HG02763 (cell line): ENCODE results near the gene MRPL43.
"Not testable (repeated sequence)": the region's sequence is repeated elsewhere in the genome, so short reads cannot be mapped to it uniquely, and the experiment has no call there.

Experiments used
- ATAC-seq: cut with Tn5 transposase; IDR thresholded peaks from one replicate; pipeline ENCODE4 v1.9.1; 2021; ENCODE audit warnings: mild to moderate bottlenecking, moderate library complexity; ENCODE audit not compliant: unreplicated experiment

MRPL43 gene

DNA sequence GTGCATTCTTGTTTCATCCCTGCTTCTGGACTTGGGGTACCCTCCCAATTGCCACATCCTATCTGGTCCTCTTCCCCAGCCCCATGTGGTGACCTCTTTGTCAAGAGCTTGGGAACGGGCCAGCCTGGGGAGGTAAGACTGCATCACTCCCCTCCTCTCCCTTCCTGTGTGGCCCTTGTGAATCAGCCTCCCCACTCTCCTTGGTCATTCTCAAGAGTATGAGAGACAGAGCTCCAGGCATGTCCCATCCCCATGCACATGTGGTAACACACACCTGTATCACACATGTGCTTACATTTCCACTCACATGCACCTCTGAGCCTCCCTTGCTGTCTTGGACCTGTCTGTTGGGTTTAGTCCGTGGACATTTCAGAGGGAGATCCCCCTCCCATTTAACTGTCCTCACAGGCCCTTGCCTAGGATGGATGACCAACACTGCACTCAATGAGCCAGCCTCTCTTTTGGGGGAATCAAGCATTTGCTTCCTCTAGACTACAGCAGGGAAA is 2.6 kb downstream of the MRPL43 start:
- no peak for ATAC-seq

DNA sequence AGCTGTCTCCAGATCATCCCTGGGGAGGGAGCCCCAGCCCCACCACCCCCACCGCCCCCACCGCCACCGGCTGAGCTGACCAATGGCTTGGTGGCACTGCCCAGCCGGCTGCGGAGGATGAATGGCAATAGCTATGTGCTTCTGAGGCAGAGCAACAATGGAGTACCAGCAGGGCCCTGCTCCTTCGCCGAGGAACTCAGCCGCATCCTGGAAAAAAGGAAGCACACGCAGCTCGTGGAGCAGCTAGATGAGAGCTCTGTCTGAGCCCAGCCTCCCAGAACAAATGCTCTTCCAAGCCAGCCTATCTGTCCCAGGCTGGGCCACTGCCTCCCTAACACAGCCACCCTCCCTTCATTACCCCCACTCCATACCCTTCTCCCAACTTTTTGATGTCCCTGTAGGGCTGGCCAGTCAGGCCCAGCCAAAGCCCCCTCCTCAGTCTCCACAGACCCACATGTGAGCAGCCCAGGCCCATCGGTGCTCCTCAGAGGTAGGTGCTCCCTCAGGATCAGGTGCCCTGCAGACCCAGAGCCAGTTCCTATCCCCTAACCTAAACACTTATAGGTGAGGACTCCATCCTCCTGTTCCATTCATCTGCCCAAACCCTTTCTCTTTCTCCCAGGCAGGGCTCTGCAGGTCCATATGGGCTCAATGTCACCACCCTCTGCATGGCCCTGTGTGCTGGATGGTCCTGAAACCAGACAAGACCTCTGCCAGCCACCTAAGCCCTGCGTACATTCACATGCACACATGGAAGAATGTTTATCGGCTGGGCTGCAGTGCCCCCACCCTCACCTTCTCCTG is 3.2 kb downstream of the MRPL43 start:
- ATAC-seq, result no peak

GRCh38 chr10:100982916-100983830 is 4.1 kb downstream of the MRPL43 start:
- ATAC-seq, result no peak

- no peak for ATAC-seq
Observed at GRCh38 chr10:100981178-100981772, 6.0 kb downstream of the MRPL43 start.

GRCh38 chr10:100980711-100981110 is 6.6 kb downstream of the MRPL43 start:
- ATAC-seq, result no peak

DNA sequence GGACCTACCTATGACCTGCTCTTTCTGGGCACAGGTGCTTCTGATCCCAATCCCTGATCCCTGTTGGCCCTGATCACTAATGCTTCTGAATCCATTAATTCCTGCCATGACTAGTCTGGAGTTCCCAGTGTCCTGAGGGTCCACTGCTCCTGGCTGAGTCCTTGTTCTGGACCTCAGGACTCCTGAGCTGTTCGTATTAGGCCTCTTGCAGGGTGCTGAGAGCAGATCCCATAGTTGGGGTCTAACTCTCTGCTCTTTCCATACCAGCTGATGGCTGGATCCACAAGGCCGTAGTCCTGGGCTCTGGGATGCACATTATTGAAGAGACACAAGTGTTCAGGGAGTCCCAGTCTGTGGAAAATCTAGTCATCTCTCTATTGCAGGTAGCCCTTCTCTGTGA is 7.0 kb downstream of the MRPL43 start:
- no peak for ATAC-seq

GRCh38 chr10:100979791-100980272 is 7.5 kb downstream of the MRPL43 start:
- no peak for ATAC-seq

DNA sequence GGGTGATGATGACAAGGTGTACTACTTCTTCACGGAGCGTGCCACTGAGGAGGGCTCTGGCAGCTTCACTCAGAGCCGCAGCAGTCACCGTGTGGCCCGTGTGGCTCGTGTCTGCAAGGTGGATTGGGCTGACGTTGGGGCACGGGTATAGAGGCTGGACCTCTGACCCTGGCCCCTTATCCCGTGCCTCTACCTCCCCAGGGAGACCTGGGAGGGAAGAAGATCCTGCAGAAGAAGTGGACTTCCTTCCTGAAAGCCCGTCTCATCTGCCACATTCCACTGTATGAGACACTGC is 8.4 kb downstream of the MRPL43 start:
- ATAC-seq, result no peak

DNA sequence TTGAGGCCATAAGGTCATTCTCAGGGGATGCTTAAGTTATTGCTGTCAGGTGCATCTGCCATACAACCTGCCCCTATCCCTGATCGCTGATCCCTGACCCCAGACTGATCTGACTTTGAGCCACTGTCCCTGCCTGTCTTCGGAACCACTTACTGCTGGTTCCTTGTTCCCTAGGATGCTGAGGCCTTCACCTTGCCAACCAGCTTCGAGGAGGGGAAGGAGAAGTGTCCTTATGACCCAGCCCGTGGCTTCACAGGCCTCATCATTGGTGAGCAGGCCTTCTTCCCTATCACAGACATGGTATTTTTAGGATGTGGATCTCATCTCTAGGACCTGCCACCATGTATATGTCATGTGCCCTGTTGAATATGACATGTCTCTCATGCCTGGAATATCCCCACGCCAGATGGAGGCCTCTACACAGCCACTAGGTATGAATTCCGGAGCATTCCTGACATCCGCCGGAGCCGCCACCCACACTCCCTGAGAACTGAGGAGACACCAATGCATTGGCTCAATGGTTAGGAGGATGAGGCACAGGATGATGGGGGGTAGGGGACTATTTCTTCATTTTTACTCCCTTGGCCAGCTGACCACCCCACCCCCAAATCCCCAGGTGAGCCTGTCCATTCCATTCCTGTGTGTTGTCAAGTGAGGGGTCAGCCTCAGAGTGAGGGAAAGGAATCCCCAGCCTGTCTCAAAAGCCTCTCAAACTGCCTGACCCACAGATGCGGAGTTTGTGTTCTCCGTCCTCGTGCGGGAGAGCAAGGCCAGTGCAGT is 9.0 kb downstream of the MRPL43 start:
- ATAC-seq, result no peak

DNA sequence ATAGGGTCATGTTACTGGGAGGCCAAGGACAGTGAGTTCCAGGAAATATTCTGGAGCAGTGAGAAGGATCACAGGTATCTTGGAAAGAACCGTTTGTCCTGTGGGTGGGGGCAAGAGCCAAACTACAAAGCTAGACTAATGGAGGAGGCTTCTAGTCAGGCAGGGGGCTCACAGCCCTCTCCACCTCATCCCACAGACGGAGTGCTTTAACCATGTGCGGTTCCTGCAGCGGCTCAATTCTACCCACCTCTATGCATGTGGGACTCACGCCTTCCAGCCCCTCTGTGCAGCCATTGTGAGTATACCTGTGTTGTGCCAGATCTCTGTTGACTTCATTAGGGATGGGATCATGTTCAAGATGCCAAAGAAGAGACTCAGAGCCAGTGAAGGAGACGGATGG is 9.9 kb downstream of the MRPL43 start:
- no peak for ATAC-seq

DNA sequence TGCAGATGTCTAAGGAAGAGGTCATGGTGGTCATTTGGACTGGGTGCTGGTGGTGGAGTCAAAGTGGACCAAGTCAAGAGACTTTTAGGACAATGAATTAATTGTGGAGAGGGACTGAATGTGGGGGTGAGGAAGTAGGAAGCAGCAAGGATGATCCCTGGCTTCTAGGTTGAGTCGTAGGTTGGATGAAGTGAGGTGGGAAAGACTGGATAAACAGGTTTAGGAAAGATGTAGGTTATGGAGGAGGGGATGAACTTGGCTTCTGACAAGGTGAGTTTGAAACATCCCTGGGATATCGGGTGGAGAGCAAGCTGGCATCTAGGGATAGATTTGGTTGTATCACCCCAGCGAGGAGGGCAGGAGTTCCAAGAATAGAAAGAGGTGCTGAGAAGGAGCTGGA is 10.4 kb downstream of the MRPL43 start:
- ATAC-seq, result no peak

DNA sequence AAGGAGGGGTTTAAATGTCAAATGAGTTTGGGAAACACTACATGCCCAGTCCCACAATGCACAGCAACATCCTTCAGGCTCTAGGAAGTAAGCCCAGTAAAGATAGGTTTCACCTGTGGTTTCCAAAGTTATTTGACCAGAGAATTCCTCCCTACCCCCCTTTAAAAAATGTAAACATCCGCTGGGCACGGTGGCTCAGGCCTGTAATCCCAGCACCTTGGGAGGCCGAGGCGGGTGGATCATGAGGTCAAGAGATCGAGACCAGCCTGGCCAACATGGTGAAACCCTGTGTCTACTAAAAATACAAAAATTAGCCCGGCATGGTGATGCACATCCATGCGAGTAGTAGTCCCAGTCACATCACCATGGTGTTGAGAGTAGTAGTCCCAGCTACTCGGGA is 11.9 kb downstream of the MRPL43 start:
- ATAC-seq, result not testable (repeated sequence)

- ATAC-seq, result no peak
Observed at GRCh38 chr10:100972904-100973535, 14.3 kb downstream of the MRPL43 start.

- ATAC-seq, result no peak
Observed at GRCh38 chr10:100972115-100972903, 15.0 kb downstream of the MRPL43 start.

GRCh38 chr10:100970914-100971811 is 16.1 kb downstream of the MRPL43 start:
- ATAC-seq, result no peak

GRCh38 chr10:100970076-100970913 is 17.0 kb downstream of the MRPL43 start:
- no peak for ATAC-seq
